A673 (cell line): Measurements from ENCODE around the gene AJAP1.

Experiments
- CTCF ChIP-seq: fragments of 300-800, 200-600 bp; sonication (generic); conservative IDR thresholded peaks from 2 replicates; pipeline ENCODE4 v1.5.1; 2017; ENCODE audit warnings: low read depth, mild to moderate bottlenecking, antibody characterized with exemption, low read length, moderate library complexity, mixed read lengths
- EZH2 ChIP-seq: fragments of 200-600 bp; sonication (generic); IDR thresholded peaks from 2 replicates; pipeline ENCODE4 v1.6.1; 2017; ENCODE audit warnings: borderline replicate concordance, low read depth, mild to moderate bottlenecking, mixed read lengths, antibody characterized with exemption, low read length; ENCODE audit not compliant: poor library complexity, severe bottlenecking

- TF ChIP-seq EZH2 (no peak), CTCF (no peak)
These were observed 74.1 kb downstream of the AJAP1 start for GRCh38 chr1:4728319-4729089.
